ENCODE data around the gene SYNGR1.

Gene SYNGR1, protein sequence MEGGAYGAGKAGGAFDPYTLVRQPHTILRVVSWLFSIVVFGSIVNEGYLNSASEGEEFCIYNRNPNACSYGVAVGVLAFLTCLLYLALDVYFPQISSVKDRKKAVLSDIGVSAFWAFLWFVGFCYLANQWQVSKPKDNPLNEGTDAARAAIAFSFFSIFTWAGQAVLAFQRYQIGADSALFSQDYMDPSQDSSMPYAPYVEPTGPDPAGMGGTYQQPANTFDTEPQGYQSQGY

DNA sequence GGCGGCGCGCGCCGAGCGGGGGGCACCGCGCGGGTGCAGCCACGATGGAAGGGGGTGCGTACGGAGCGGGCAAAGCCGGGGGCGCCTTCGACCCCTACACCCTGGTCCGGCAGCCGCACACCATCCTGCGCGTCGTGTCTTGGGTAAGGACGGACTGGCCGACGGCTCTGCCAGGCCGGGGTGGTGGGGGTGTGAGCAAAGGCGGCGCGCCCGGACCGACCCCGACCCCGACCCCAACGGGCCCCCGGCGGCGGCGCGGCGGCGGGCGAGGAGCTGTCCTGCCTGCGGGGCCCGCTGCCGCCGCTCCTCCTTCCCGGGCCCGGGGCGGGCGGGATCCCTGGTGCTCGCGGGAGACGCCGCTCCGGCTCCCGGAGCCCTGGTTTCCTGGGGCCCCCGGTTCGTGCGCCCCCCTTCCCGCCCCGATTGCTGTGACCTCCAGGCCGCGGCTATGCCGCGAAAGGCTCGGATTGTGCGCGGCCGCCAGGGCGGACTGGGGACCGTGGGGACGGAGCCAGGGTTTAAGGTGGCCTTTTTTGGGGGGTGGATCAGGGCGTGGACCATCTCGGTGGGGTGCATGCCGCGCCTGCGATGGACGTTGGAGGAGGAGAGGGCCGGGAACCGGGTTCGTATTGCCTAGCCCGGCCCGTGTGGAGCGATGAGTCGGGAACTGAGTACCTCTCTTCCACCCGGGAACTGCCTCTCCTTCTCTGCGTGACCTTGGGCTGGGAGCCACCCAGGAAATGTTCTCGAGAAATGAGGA, at the start of gene SYNGR1:
Gene SYNGR1 (plus strand): TSS at position 25 of the 760 bp plus-strand sequence. CDS start 20 bp downstream, at position 45.
- no peak for DNase-seq

DNA sequence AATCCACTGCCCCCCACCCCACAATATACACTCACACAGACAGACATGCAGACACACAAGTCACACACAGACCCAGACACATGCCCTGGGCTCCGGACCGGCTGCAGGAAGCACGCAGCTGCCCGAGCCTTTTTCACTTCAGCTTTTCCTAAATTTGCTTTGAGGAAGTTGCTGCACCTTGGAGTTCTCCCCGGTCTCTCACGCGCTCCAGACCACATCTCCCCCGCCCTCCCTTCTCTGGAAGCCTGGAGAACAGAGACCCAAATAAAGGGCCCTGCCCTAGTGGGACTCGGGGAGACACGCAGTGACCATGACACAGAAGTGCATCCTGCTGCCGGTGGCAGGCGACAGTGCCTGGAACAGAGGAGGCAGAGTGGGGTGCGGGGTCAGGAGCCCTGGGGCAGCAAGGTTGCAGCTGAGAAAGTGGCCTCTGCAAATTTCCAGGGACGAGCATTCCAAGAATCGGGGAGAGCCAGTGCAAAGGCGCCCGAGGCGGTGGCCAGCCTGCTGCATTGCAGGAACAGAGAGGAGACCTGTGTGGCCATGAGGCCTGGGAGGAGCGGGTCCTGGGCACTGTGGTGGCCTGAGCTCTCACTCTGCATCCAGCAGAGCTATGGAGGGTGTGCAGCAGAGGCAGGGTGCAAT, 49.5 kb upstream of the SYNGR1 start:
- DNase-seq = peak; percentile 34

DNA sequence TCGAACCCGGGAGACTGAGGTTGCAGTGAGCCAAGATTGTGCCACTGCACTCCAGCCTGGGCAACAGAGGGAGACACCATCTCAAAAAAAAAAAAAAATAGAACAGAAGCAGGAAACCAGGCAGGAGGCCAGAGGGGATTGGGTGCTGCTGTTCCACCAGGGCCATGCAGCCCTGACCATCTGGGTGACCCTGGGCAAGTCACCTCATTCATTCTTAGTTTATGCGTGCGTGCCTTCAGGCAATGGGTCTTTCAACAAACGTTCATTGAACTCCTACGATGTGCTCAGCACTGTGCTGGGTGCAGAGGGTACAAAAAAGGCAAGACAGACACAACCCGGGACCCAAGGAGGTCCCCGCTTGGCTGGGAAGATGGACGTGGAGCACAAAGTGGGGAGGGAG, 48.7 kb upstream of the SYNGR1 start:
- DNase-seq = no peak

DNA sequence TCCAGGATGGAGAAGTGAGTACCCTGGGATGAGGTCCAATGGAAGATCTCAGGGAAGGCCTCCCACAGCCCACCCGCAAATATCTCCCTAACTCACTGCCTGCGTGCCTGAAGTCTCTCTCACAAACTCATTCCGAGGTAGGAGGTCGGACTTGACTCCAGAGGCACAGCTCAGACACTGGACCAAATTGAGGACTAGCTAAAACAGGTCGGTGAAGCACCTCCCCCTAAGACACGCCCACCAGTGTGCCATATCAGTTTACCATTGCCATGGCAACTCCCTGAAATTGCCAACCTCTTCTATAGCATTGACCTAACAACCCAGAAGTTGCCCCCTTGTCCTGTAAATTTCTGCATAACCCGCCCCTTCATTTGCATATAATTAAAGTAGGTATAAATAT, 47.9 kb upstream of the SYNGR1 start:
- no peak for DNase-seq

DNA sequence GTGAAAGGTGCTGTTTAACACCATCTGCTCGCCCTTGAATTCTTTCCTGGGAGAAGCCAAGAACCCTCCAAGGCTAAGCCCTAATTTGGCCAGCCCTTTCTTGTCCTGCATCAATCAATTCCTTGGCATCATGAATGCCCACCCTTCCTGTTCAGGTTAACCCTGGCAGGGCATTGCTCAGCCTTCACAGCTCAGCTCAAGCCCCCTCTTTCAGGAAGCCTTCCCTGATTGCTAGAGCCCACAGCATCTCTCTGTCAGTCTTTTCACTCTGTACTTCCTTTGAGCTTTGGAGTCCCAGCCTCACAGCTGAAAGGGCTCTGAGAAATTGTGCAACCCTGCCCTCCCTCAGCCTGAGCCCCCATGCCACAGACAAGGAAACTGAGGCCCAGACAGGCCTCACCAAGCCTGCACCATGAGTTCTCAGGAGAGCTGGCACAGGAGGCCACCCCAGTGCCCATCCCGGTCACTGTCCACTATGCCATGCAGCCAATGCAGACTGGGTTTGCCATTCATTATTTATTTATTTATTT, 47.3 kb upstream of the SYNGR1 start:
- no peak for DNase-seq

DNA sequence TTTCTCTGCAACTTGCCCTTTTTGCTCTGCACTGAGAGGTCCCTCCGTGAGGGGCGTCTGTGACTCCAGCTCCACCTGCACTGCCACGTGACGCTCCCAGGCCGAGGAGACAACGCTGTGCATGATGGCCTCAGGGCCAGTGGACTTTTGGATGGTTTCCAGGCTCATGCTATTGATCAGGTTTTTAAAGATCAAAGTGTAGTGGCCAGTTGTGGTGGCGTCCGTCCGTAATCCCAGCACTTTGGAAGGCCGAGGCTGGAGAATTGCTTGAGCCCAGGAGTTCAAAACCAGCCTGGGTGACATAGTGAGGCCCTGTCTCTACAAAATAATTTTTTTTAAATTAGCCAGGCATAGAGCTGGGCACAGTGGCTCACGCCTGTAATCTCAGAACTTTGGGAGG, 46.4 kb upstream of the SYNGR1 start:
- no peak for DNase-seq

DNA sequence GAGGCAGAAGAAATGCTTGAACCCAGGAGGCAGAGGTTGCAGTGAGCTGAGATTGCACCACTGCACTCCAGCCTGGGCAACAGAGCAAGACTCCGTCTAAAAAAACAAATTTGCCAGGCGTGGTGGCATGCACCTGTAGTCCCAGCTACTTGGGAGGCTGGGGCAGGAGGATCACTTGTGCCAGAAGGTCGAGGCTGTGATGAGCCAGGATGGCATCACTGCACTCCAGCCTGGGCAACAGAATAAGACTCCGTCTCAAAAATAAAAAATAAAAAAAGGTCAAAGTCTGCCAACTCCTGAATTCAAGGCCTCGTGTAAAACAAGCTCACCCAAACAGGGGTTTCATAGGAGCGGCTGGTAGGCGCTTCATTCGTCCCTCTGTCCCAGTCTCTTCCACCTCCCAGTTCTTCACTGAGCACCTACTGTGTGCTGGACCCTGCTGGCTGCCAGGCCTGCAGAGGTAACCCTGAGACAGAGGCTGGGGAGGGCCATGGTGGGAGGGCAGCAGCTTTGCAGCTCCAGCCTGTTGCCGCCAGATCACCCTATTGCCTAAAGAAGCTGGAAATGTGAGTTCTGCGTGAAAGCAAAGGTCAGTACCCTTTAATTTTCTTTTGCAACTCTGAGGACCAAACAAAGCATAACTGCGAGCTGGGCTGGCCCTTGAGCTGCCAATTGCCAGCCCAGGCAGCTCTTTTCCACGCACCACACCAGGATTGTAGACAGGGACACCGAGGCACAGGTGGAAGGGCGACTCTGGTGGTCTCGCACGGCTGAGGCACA, 45.7 kb upstream of the SYNGR1 start:
- no peak for DNase-seq

DNA sequence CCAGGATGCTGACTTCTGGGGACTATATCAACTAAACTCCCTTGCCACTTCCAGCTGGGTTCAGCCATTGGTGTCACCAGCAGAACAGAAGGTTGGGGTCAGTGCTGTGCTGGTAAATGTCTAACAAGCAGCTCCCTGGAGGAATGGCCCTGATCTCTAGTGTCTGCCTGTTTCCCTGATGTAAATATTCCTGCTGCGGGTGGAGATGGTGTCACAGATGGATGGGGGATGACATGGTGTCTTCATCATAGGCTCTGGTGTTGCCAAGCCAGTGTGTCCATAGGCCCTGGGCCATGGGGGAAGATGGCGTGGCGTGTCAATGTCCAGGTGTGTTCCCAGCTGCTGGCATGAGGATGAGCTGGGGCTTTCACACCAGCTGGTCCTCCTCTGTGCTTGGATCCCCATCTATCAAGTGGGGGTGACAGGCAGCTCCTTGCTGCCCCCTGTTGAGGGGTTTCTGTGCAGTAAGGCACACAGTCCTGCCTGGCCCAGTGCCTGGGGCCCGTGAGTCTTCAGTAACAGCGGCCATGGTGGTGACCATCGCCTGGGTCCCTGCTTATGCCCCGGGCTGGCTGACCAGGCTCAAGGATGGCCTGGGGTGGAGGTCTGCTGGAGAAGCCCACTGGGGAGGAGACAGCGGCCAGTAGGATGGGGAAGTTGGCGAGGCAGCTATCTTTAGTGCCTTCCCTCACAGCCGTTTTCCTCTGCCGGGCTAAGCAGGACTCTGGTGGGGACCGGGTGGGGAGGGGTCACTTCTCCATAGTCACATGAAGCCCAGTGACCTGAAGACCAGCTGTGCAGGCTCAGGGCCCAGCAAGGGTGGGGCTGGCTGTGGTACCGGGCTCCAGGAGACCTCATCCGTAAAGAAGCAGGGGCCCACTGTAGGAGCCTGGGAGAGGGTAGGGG, 43.1 kb upstream of the SYNGR1 start:
- no peak for DNase-seq

DNA sequence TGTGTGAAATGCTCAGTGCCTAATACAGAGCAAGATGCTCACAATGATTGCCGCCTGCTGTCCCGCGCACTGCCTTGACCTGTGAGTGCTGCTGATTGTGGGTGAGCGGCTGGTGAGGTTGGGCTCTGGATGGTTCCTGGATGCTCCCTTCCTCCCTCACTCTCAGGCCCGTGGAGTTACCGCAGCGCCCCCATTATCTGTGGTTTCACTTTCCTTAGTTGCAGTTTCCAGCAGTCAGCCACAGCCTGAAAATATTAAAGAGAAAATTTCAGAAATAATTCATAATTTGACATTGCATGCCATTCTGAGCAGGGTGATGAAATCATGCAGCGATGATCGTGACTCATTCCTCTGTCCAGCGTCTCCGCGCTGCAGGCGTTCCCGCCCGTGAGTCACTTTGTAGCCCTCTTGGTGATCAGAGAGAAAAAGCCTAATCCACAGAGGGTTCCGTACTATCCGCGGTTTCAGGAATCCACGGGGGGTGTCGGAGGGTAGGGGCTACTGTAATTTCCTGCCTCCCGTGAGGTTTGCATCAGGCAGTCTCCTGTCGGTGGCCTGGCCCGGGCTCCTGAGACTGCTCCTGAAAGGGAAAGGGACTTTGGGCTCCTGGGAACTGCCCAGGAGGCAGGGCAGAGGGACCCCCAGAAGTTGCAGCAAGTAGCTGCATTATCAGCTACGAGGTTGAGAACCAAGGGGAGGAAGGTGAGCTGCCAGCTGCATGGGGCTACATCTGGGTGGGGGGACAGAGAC, 41.0 kb upstream of the SYNGR1 start:
- no peak for DNase-seq

DNA sequence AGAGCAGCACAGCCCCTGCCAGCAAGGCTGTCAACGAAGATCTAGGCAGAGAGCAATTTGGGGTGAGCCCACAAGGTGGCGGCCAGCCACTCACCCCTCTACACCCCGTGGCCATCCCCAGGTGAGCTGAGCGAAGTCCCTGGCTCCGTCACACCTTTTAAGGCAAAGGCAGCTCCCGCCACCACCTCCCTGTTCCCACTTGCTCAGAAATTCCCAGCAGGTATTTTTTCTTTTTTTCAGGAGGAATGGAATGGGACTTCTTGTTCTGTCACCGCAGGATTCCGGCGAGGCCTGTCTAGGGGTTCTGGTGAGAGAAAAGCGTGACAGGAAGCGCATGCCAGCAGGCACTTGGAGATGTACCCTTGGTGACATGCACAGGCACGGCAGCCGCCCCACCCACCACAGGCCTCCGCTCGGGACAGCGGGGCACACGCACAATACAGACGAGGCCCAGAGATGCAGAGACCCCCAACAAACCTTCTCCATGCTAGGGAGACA, 40.4 kb upstream of the SYNGR1 start:
- DNase-seq = no peak

DNA sequence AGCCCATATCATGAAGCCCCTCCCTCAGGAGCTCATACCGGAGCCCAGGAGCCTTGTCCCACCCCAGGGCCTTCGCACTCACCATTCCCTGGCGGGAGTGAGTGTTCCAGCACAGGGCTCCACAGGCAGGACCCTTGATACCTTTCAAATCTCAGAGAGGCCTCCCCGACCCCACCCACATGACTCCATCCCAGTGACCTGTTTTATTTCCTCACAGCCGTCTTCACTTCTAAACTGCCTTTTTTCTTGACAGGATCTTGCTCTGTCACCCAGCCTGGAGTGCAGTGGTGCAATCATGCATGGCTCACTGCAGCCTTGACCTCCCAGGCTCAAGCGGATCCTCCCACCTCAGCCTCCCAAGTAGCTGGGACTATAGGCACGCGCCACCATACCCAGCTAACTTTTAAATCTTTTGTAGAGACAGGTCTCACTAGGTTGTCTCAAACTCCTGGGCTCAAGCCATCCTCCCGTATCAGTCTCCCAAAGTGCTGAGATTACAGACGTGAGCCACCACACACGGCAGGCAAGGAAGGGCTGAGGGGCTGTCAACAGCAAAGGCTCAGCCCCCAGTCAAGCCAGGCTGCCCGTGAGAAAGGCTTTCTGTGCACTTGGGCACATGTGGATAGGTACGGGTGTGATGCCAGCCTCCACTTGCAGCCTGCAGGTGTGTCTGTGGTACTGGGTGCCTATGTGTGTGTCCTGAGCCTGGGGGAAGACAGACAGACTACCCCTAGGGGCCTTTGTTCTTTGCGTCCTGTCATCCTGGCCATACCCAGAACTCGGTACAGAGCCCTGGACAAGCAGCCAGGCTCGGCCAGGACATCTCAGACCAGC, 39.7 kb upstream of the SYNGR1 start:
- no peak for DNase-seq

DNA sequence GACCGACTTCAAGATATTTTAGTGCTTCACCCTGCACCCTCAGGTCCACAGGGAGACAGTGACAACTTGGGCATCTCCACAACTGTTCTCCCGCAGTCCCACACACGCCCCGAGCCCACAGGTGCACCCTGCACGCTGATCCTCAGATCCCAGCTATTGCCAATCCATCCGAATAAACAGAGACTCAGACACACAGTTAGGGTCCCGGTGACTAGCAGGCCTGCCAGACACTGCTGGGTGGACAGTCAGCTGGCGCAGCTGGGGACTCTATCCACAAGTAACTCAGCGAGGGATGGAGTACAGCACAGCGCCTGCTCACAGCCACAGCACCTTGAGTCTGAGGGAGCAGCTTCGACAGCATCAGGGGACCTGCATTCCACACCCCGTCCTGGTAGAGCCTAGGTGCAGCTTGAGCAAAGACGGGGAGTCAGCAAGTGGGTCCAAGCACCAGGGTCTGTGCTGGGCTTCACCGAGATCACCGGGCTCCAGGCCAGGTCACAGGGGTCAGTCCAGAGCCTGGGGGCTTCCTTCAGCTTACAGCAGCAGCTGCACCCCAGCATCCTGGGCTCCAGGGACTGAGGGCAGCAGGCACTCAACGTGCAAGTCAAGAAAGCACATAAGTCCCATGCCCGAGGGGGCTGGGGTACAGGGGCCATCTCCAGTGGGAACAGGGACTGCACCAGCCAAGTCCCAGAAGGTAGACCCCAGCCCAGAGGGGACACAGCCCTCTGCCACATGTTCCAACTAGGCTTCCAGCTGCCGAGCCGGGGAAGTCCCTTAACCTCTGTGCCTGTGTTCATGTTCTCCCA, 38.0 kb upstream of the SYNGR1 start:
- DNase-seq = no peak

DNA sequence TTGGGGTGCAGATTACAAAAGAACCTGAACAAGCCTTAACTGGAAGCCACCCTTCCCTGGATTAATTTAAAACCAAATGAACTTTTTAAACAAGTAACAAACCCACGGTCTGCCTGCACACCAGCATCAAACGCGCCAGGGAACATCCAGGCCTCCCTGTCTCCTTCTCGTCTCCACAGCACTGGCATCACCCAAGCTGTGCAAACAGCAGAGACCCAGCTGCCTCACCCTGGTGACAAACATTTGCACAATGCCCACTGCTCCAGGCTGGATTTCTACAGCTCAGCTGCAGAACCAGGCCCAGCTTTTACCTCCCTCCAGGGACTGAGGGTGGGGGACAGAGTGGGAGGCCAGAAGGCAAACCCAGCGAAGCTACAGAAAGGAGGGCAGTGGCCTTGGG, 37.4 kb upstream of the SYNGR1 start:
- DNase-seq = no peak

DNA sequence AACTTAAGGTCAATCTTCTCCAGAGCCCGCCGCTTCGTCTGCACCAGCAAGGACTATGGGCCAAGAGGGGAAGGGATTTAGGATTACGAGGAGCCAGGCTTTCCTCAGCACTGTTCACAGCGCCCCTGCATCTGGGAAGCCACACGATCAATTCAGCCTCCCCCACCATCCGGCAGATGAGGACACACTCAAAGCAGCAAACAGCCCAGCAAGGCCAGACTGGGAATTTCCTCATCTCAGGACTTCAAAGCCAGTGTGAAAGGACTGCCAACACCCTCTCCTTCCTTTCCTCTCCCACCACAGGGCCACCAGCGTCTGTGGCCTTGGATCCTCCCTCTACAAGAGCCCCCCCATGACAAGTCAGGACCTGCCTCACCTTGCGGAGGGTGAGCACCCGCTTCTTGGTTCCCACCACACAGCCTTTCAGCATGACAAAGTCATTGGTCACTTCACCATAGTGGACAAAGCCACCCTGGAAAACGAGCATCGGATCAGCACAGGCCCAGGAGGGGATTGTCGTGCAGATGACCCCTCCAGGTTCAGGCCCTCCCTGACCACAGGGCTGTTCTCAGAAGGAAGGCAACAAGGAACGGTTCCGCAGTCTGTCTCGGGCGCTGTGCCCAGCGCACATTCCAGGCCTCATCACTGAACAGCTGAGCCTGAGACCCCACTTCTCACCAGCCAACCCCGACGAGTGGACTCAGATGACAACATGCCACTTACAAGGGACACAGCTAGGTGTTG, 36.4 kb upstream of the SYNGR1 start:
- no peak for DNase-seq

DNA sequence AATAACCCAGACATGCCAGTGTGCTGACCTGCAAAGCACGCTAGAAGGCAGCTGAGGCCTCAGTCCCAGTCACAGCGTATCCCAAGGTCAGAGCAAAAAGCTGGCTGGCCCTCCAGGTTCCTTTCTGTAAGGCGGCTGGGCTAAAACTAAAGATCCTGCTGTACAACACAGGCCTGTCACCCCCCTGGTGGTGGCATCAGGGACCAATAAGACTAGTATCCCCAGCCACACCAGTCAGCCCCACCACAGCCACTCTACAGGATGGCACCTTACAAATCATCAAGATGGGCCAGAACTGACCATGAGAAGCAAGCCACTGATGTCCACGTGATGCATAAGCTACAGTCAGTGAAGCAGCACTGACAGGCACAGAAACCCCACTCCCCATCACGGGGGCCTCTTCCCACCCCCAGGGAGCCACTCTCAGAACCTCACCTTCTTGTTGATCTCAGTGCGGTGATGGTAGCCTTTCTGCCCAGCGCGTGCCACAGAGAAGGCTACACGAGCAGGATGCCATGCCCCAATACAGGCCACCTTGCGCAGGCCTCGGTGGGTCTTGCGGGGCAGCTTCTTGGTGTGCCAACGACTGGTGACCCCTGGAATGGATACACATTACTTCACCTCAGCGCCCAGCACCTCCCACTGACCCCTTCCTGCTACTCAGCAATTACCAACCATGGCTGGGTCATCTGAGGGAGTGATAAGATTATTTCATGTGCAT, 35.4 kb upstream of the SYNGR1 start:
- DNase-seq = no peak

DNA sequence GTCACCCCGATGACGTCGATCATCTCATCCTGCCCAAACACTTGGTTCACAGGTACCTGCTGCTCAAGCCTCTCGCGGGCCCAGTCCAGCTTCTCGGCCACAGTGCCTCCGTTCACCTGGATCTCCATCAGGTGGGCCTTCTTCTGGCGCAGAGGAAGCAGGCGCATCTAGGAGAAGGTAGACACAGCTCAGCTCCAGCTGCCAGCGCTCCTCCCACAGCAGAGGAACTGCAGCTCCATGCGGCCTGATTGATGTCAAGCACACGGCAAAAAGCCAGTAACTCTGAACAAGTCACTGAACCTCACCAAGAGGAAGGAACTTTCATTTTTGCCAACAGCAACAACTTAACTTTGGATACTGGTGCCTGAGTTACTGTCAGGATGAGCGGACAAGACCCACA, 34.4 kb upstream of the SYNGR1 start:
- DNase-seq = no peak

DNA sequence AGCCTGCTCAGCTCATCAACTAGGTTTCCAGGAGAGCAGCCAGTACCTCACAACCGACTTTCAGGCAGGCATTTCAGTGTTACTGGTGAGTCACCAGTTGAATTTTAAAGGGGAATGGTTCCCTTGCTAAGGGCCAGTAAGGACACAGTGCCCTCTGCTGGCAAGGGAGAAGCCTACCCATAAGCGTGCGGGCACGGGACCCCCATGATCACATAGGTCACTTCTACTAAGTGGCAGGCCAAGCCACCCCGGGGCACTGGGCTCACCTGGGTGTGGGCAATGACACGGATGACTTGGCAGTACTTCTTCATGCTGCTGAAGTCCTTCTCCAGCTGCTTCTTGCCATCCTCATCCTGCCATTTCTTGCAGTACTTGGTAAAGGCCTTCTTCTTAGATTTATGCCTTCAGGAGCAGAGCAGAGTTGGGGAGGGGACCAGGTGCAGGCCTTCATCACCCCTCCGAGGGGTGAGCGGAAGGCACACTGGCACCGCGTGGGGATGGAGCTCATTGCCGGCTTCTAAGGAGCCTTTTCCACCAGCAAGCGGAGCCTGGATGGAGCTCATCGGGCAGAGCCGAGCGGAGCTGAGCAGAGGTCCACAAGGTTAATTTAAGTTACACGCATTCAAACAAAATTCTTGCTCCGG, 33.2 kb upstream of the SYNGR1 start:
- DNase-seq = peak; percentile 78

Data from midbrain (tissue), 1 donor.